Thymus (tissue), 11 donors: ENCODE data around the gene ANO9. TPM values are rescaled to one million over a fixed set of nuclear protein-coding genes. Genes with fewer than 3 reads are reported as not detected.
A peak's percentile ranks its signal among the peaks of the same experiment; 100 is the strongest.

ENCODE experiments used
- DNase-seq, 9 donors: peaks; one replicate each; pipeline ENCODE4 v3.0.0-alpha.2; 2013; ENCODE audit warnings: low spot score in 9 of 9, low read depth in 6 of 9, missing footprints in 1 of 9
- H3K27ac ChIP-seq, 2 donors: one replicate each; pipeline ENCODE4 v1.5.1; 2013; ENCODE audit warnings: control low read depth in 1 of 2, low read depth in 1 of 2, low read length in 1 of 2, mild to moderate bottlenecking in 1 of 2, moderate library complexity in 1 of 2
- H3K27me3 ChIP-seq, 2 donors: one replicate each; pipeline ENCODE4 v1.5.1; 2013; ENCODE audit warnings: low read length in 1 of 2; ENCODE audit not compliant: control insufficient read depth in 2 of 2, insufficient read depth in 1 of 2
- H3K36me3 ChIP-seq, 2 donors: one replicate each; pipeline ENCODE4 v1.5.1; 2013; ENCODE audit warnings: low read length in 1 of 2, mild to moderate bottlenecking in 1 of 2, moderate library complexity in 1 of 2; ENCODE audit not compliant: control insufficient read depth in 2 of 2, insufficient read depth in 2 of 2
- H3K4me1 ChIP-seq, 2 donors: one replicate each; pipeline ENCODE4 v1.5.1; 2013; ENCODE audit warnings: low read length in 2 of 2; ENCODE audit not compliant: control insufficient read depth in 2 of 2, insufficient read depth in 2 of 2
- H3K4me3 ChIP-seq, 2 donors: one replicate each; pipeline ENCODE4 v1.5.1; 2013; ENCODE audit warnings: low read length in 2 of 2, control low read depth in 1 of 2, mild to moderate bottlenecking in 1 of 2
- H3K9me3 ChIP-seq, 2 donors: one replicate each; pipeline ENCODE4 v1.5.1; 2013; ENCODE audit warnings: low read length in 1 of 2, mild to moderate bottlenecking in 1 of 2; ENCODE audit not compliant: control insufficient read depth in 2 of 2, insufficient read depth in 1 of 2
- WGBS: extraction: QIAGEN DNeasy Blood & Tissue Kit; methylation state at CpG from one replicate; pipeline ENCODE4 v1.1.7; 2013; 5-methylcytosine and 5-hydroxymethylcytosine counted together
- polyA plus RNA-seq: library from polyadenylated mRNA; stranded (reverse); fragments of 200-250 nt; gene quantifications from one replicate; pipeline ENCODE4 v1.2.3, GENCODE V29; 2013
- total RNA-seq: library from RNA; stranded (reverse); fragments of 120-200 nt; gene quantifications from one replicate; pipeline ENCODE4 v1.2.4, GENCODE V29; 2013
- donor health status: healthy.

The ANO9 gene
- total and polyA plus RNA-seq, 2 donors, result 26.3 to 114 TPM

DNA sequence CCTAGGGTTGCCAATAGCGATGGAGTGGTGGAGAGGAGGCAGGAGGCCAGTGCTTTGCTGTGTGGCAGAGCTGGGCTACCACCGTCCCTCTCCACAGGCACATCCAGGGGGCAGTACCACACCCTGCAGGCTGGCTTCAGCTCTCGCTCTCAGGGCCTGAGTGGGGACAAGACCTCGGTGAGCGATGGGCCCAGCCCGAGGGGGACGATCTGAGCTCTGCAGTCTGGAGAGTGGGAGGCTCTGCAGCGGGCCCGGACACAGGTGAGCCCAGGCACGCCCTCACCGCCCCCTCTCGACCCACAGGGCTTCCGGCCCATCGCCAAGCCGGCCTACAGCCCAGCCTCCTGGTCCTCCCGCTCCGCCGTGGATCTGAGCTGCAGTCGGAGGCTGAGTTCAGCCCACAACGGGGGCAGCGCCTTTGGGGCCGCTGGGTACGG is 45.3 kb downstream of the ANO9 start:
- 35% methylated on average over 23 of the region's 23 CpGs for WGBS
- H3K36me3 ChIP-seq, result peaks cover 0 to 5% of the 10 kb centered on the region in 2 donors
- H3K4me3 ChIP-seq, result peak overlapping the region in 1 of 2 donors; percentile 5
- H3K27me3 ChIP-seq, result peaks cover 32 to 39% of the 10 kb centered on the region in 2 donors
- no peak overlapping the region for H3K27ac ChIP-seq
- no peak for DNase-seq
- peaks cover 0 to 6% of the 10 kb centered on the region in 2 donors for H3K4me1 ChIP-seq
- H3K9me3 ChIP-seq, result peaks cover 8 to 22% of the 10 kb centered on the region in 2 donors

DNA sequence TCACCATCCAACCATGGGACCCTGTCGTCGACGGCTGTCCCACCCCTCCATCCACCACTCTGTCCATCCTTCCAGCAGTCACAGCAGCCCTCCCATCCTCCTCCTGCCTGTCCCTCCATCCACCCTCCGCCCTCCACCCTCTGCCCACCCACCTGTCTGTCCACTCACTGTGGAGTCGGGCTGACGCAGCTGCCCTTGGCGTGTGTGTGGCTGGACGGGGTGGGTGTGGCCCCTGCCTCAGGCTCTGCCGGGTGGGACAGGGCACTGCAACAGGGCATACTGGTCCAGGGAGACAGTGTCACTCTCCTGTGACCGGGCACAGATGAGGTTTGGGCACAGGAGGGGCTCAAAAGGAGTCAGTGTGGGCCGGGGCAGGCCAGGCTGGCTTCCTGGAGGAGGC is 45.9 kb downstream of the ANO9 start:
- no peak overlapping the region for H3K4me3 ChIP-seq
- no peak for DNase-seq
- H3K27me3 ChIP-seq, result peaks cover 32 to 39% of the 10 kb centered on the region in 2 donors
- peaks cover 0 to 6% of the 10 kb centered on the region in 2 donors for H3K4me1 ChIP-seq
- H3K27ac ChIP-seq, result no peak overlapping the region
- H3K9me3 ChIP-seq, result peaks cover 8 to 22% of the 10 kb centered on the region in 2 donors
- peaks cover 0 to 5% of the 10 kb centered on the region in 2 donors for H3K36me3 ChIP-seq
- WGBS, result 92% methylated on average over 11 of the region's 11 CpGs

DNA sequence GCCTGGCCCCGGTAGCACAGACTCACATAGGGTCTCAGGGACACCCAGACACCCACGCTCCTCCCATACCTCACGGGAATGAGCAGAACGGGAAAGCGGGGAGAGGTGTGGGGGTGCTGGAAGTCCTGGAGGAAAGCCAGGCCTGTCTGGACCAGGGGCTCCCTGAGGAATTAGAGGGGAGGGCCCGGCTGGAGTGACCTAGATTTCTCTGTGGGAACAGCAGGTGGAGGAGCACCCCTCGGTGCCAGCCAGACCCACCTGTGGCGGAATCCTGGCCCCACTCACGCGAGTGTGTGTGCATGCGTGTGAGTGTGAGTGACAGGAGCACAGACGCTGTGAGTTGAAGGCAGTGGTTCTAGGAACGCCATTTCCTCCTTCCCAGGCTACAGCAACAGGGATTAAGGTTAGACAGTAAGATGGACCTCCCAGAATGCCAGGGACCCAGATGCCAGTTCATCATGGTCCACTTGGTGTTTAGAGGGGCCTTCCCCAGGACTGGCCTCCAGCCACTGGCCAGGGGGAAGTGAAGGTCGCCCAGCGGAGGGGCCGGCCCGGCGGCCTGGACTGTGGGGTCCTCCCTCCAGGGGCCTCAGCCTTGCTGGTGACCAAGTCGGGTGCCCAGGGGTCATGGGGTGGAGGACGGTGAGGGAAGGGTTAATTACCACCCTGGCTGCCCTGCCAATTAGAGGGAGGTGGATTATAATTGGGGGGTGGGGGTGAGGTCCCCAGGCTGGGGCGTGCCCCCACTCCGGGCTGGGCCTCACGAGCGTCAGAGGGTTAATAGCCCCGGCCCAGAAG is 46.8 kb downstream of the ANO9 start:
- Histone ChIP-seq H3K4me3 (no peak overlapping the region), H3K36me3 (peaks cover 0 to 5% of the 10 kb centered on the region in 2 donors), H3K9me3 (peaks cover 7 to 18% of the 10 kb centered on the region in 2 donors), H3K27ac (no peak overlapping the region), H3K27me3 (peaks cover 28 to 37% of the 10 kb centered on the region in 2 donors), H3K4me1 (peaks cover 0 to 6% of the 10 kb centered on the region in 2 donors)
- 93% methylated on average over 25 of the region's 25 CpGs for WGBS
- no peak for DNase-seq

DNA sequence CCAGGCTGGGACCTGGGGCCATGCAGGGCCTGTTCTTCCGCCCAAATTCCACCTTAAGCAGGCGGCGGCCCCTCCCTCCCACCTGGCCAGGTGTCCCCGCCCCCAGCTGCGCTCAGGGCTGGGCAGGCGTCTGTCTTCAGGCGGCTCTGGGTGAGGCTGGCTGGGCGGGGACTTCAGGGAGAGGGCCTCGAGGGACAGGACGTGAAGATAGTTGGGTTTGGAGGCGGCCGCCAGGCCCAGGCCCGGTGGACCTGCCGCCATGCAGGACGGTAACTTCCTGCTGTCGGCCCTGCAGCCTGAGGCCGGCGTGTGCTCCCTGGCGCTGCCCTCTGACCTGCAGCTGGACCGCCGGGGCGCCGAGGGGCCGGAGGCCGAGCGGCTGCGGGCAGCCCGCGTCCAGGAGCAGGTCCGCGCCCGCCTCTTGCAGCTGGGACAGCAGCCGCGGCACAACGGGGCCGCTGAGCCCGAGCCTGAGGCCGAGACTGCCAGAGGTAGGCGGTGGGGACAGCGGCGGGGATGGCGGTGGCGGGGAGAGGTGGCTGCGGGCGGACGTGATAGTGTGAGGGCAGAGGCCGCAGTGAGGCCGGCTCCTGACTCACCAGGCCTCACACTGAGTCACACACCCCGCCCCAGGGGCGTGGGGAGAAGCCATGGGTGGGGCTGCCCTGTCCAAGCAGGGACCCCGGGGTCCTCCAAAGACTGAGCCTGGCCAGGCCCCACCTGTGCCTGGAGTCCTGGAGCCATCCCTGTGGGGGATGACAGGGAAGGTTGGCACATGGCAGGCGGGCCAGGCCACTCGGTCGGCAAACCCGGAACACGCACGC is 47.6 kb downstream of the ANO9 start, which contains the start of gene PKP3:
PKP3 (plus strand) TSS at position 176 of the 824 bp plus-strand sequence; CDS start at position 260, 84 bp downstream.
- H3K4me3 ChIP-seq, result peak within 1 kb of the TSS in 1 of 2 donors; percentile 14
- DNase-seq, result no peak
- peaks cover 0 to 6% of the 10 kb centered on the region in 2 donors for H3K4me1 ChIP-seq
- no peaks in the 10 kb centered on the region for H3K36me3 ChIP-seq
- H3K27me3 ChIP-seq, result peaks cover 22 to 30% of the 10 kb centered on the region in 2 donors
- WGBS, result 92% methylated on average over 57 of the region's 57 CpGs
- H3K27ac ChIP-seq, result peak within 1 kb of the TSS; percentile 11 to 68
- H3K9me3 ChIP-seq, result peaks cover 3 to 11% of the 10 kb centered on the region in 2 donors

DNA sequence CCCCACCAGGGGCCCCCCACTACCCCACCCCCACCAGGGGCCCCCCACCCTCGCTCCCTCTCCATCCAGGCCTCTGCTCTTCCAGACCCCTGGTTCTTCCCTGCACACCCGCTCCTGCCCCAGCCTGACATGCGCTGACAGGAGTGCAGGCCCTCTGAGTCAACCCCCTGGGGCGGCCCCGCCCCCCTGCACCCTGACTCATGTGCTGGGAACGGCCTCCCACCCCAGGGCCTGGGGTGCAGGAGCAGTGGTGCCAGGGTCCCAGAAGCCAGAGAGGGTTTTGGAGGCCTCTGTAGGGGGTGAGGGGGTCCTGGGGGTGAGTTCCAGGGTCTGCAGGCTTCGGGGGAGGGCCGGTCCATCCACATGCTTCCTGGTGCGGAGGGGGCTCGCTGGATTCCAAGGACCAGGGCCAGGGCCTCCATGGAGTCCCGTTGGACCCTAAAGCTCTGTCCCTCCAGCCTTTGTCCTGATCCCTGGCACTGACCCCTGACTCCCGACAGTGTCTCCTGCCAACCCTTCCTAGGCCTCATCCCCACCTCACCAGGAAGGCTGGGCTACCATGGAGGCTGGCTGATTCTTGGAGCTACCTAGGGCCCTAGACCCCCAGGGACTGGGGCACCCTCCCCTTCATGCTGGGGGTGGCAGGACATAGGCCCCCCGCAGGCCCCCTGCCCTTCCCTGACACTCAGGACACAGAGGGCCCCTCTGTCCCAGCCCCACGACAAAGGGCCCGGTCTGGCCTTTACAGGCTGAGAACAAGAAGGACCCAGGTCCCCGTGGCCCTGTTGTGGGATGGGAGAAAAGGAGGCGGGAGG is 48.4 kb downstream of the ANO9 start:
- Histone ChIP-seq H3K27me3 (peaks cover 19 to 26% of the 10 kb centered on the region in 2 donors), H3K4me1 (peaks cover 0 to 6% of the 10 kb centered on the region in 2 donors), H3K9me3 (peaks cover 2 to 11% of the 10 kb centered on the region in 2 donors), H3K27ac (peak overlapping the region; percentile 11 to 68), H3K4me3 (no peak overlapping the region), H3K36me3 (no peaks in the 10 kb centered on the region)
- 91% methylated on average over 17 of the region's 17 CpGs for WGBS
- DNase-seq, result no peak

DNA sequence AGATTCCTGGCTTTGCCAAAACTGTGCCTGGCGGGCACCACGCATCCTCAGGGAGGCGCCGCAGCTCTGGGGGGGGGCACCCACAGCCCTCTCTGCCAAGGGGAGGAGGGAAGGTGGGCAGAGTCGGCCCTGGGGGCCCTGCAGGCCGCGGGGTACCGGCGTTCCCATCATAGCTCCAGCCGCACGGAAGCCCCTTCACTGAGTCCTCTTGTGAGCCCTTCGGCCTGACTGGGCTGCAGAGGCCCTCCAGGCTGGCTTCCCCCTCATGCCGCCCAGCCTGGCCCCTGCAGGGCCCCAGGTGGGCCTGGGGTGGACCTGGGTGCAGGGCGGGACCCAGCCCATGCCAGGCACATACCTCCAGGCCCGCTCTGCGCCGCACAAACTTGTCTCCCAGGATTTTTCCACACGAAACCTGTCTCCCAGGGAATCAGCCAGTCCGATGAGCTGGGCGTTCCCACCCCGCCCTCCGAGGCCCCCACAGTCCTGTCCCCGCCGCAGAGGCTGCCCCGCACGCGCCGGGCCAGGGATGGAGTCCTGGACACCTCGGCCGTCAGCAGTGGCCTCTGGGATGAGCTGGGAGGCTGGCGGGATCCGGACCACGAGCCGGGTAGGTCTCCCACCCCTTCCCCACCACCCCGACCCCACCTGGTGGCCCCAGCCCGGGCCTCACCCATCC is 49.6 kb downstream of the ANO9 start:
- Histone ChIP-seq H3K27me3 (peaks cover 14 to 23% of the 10 kb centered on the region in 2 donors), H3K4me3 (no peak overlapping the region), H3K4me1 (peaks cover 0 to 6% of the 10 kb centered on the region in 2 donors), H3K36me3 (no peaks in the 10 kb centered on the region), H3K27ac (no peak overlapping the region), H3K9me3 (peaks cover 2 to 6% of the 10 kb centered on the region in 2 donors)
- WGBS, result 98% methylated on average over 36 of the region's 36 CpGs
- DNase-seq, result no peak

DNA sequence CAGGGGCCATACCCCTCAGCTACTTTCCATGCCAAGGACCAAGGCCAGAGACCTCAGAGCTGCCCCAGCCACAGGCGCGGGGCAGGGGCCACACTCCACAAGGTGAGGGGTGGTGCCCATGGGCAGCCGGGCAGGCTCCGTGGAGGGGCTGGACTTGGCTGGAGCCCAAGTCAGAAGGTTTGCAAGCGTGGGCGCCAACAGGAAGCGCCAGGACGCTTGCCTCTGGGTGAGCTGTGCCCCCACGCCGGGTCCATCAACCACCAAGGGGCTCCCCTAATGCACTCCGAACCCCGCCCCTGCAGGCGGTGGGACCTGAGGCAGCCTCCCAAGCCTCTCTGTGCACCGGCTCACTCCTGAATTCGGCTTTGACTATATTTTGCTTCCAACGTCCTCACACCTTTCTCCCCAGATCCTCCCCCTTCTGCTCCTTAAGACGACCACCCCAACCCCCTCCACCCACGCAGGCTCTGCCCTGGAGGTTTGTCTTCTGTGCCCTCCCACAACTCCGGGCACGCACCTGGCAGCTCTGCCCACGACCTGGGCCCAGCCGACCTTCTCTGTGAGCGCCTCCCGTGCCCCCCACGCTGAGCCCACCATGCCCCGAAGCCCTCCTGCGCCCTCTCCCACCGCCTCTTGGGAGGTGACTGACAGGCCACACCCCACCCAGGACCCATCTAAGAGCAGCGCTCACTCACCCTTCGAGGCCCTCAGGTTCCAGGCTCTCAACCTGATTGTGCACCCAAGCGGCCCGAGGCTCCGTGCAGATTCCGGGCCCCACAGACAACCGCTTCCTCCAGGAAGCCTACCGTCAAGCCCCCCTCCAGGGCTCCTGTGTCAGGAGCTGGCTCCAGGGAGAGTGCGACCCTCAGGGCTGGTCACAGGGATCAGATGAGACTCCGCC is 50.4 kb downstream of the ANO9 start:
- Histone ChIP-seq H3K9me3 (peaks cover 2 to 7% of the 10 kb centered on the region in 2 donors), H3K36me3 (no peaks in the 10 kb centered on the region), H3K27ac (no peak overlapping the region), H3K4me1 (no peaks in the 10 kb centered on the region), H3K27me3 (peaks cover 6 to 14% of the 10 kb centered on the region in 2 donors), H3K4me3 (no peak overlapping the region)
- DNase-seq, result no peak
- WGBS, result 82% methylated on average over 38 of the region's 38 CpGs
